Heart right ventricle (tissue), 16 donors: Measurements from ENCODE around the gene RUVBL2. TPM values are rescaled to one million over a fixed set of nuclear protein-coding genes. Genes with fewer than 3 reads are reported as not detected.

Experiments used
- ATAC-seq, 8 donors: fragments of 200-7000 bp; cut with Tn5 transposase; one replicate each; pipeline ENCODE4 v1.9.1; 2020; ENCODE audit warnings: mild to moderate bottlenecking in 8 of 8, moderate library complexity in 8 of 8, moderate number of reproducible peaks in 1 of 8
- DNase-seq, 2 donors: peaks; one replicate each; pipeline ENCODE4 v3.0.0-alpha.2; 2020
- H3K27ac ChIP-seq, 10 donors: fragments of 200-600 bp; sonication (generic) in 2 of 10; one replicate each; pipeline versions ENCODE4 v1.5.0 to v1.8.0; 2020 to 2022; ENCODE audit warnings: mild to moderate bottlenecking in 3 of 10
- H3K27me3 ChIP-seq, 7 donors: fragments of 200-600 bp; one replicate each; pipeline ENCODE4 v1.8.0; 2021 to 2022; ENCODE audit warnings: mild to moderate bottlenecking in 2 of 7
- H3K36me3 ChIP-seq, 9 donors: fragments of 200-600 bp; sonication (generic) in 1 of 9; one replicate each; pipeline versions ENCODE4 v1.5.0 to v1.8.0; 2020 to 2022; ENCODE audit warnings: mild to moderate bottlenecking in 2 of 9
- H3K4me1 ChIP-seq, 9 donors: fragments of 200-600 bp; sonication (generic) in 1 of 9; one replicate each; pipeline versions ENCODE4 v1.5.0 to v1.8.0; 2020 to 2022; ENCODE audit warnings: mild to moderate bottlenecking in 4 of 9
- H3K4me3 ChIP-seq, 10 donors: fragments of 200-600 bp; sonication (generic) in 2 of 10; one replicate each; pipeline versions ENCODE4 v1.5.0 to v1.8.0; 2020 to 2022; ENCODE audit warnings: mild to moderate bottlenecking in 7 of 10, moderate library complexity in 2 of 10
- H3K9me3 ChIP-seq, 11 donors: fragments of 200-600 bp in 10 of 11; sonication (generic) in 2 of 11; one replicate each; pipeline versions ENCODE4 v1.5.0 to v1.8.0; 2013 to 2022; ENCODE audit warnings: mild to moderate bottlenecking in 2 of 11, control low read depth in 1 of 11, moderate library complexity in 1 of 11
- CTCF ChIP-seq, 9 donors: fragments of 200-600 bp; sonication (generic) in 2 of 9; IDR thresholded peaks; one replicate each; pipeline versions ENCODE4 v1.5.0 to v1.8.0; 2021 to 2022; ENCODE audit warnings: antibody characterized with exemption in 9 of 9, mild to moderate bottlenecking in 5 of 9, moderate library complexity in 1 of 9
- WGBS, 2 donors: extraction: QIAGEN DNeasy Blood & Tissue Kit; methylation state at CpG; one replicate each; pipeline ENCODE4 v1.1.7; 2013; ENCODE audit warnings: inconsistent platforms in 1 of 2; 5-methylcytosine and 5-hydroxymethylcytosine counted together
- intact Hi-C, 10 donors: fragments of 100-400 bp; cut with DNase I; formaldehyde crosslinking; loops; one replicate each; pipeline versions ENCODE4 v1.11.1 to v1.14.2; 2022
- polyA plus RNA-seq, 2 donors: library from polyadenylated mRNA; stranded (reverse); fragments of 200-250 nt; gene quantifications; one replicate each; pipeline ENCODE4 v1.2.3, GENCODE V29; 2013
- total RNA-seq, 10 donors: library from RNA; stranded (reverse); fragmentation: NEBNext Ultra II Directional in 3 of 10; extraction: Animal tissue kit (Norgen Biotek cat#: 25700) in 3 of 10; gene quantifications; one replicate each; pipeline versions ENCODE4 v1.2.1 to v1.2.4, GENCODE V29; 2021 to 2023
- donor health status: Arrhythmogenic right ventricular cardiomyopathy.
- donor health status: ischemic (EF 13 %, LVEDD 7.1; RV severe dilation, severe dysfunction).
- donor health status: healthy with polysubstance abuse.
- donor health status: DM: no; HTN: yes; CAD: no.
- donor health status: DM: no; HTN: no; CAD: no.
- donor health status: ischemic (EF 25% LVEDD 6.9; RV normal size, moderate dysfunction).
- donor health status: ischemic (EF 25% LVEDD 5.7; RV mildly dilated, moderate dysfunction).
- donor health status: healthy.
- donor health status: DM: yes; HTN: yes; CAD: no.
- donor health status: Ischemic cardiomyopathy.
- donor health status: ischemic (EF 35%, LVEDD 5.7; RV mildly dilated, moderate dysfunction).
- donor health status: nonischemic (EF 11% LVEDD 7.7; RV severe dilation, severe dysfunction).
- donor health status: DM: yes; HTN: yes; CAD: no.
- donor health status: PGD.
- donor health status: ischemic (EF 29% LVEDD 5.4; RV normal size, mild dysfunction).
- donor health status: nonischemic (EF 23%, LVEDD 6.1; RV moderate dilation, normal function).

Gene RUVBL2
- total and polyA plus RNA-seq, 12 donors, result 40.1 to 108 (median 49.8) TPM

GRCh38 chr19:49010453-49010852 is 16.8 kb downstream of the RUVBL2 start:
- H3K36me3 ChIP-seq, result peaks cover 0 to 96% (median 35%) of the 10 kb centered on the region in 9 donors
- intact Hi-C loops, result no loop called here
- no peaks in the 10 kb centered on the region for H3K9me3 ChIP-seq
- no peaks in the 10 kb centered on the region for H3K4me1 ChIP-seq
- DNase-seq (no peak), ATAC-seq (no peak)
- 92 to 93% methylated on average over 18 of the region's 18 CpGs for WGBS, 2 donors
- no peaks in the 10 kb centered on the region for H3K27me3 ChIP-seq
- no peak overlapping the region for H3K4me3 ChIP-seq
- no peak for TF ChIP-seq CTCF (IDR thresholded peaks at IDR 0.05)
- H3K27ac ChIP-seq, result no peak overlapping the region

GRCh38 chr19:49011194-49011593 is 17.5 kb downstream of the RUVBL2 start:
- 91 to 93% methylated on average over 17 of the region's 17 CpGs for WGBS, 2 donors
- Histone ChIP-seq H3K36me3 (peaks cover 0 to 96% (median 35%) of the 10 kb centered on the region in 9 donors), H3K9me3 (no peaks in the 10 kb centered on the region), H3K27me3 (no peaks in the 10 kb centered on the region), H3K4me1 (no peaks in the 10 kb centered on the region), H3K27ac (no peak overlapping the region), H3K4me3 (no peak overlapping the region)
- TF ChIP-seq CTCF (IDR thresholded peaks at IDR 0.05), result no peak
- intact Hi-C loops, result no loop called here
- DNase-seq (no peak), ATAC-seq (no peak)

GRCh38 chr19:49014123-49014869 is 20.6 kb downstream of the RUVBL2 start:
- WGBS, 2 donors, result 92 to 95% methylated on average over 32 of the region's 32 CpGs
- H3K4me1 ChIP-seq, result peaks cover 0 to 23% (median 18%) of the 10 kb centered on the region in 9 donors
- no peak overlapping the region for H3K4me3 ChIP-seq
- ATAC-seq, result no peak
- peaks cover 0 to 67% (median 21%) of the 10 kb centered on the region in 9 donors for H3K36me3 ChIP-seq
- intact Hi-C loops, result no loop called here
- DNase-seq, result no peak
- peaks cover 0 to 20% (median 9%) of the 10 kb centered on the region in 7 donors for H3K27me3 ChIP-seq
- H3K9me3 ChIP-seq, result no peaks in the 10 kb centered on the region
- no peak for TF ChIP-seq CTCF (IDR thresholded peaks at IDR 0.05)
- no peak overlapping the region for H3K27ac ChIP-seq

DNA sequence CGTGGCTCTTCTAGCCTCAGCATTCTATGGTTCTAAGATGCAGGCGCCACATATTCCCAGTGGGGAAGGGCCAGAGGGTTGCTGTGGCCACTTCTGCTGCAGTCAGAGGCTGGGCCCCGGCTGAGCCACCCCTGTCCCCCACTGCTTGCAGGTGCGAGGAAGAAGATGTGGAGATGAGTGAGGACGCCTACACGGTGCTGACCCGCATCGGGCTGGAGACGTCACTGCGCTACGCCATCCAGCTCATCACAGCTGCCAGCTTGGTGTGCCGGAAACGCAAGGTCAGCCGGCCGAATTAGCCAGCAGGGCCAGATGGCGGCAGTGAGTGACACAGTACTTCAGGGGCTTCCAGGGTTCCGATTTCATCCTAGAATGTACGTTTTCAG is 21.2 kb downstream of the RUVBL2 start:
- intact Hi-C loops, result no loop called here

More for the DNA sequence above, 21.2 kb downstream of the RUVBL2 start:
- no peak for ATAC-seq
- no peak for TF ChIP-seq CTCF (IDR thresholded peaks at IDR 0.05)
- Histone ChIP-seq H3K4me1 (peaks cover 0 to 27% (median 23%) of the 10 kb centered on the region in 9 donors), H3K27me3 (peaks cover 0 to 26% (median 13%) of the 10 kb centered on the region in 7 donors), H3K36me3 (peaks cover 0 to 61% (median 16%) of the 10 kb centered on the region in 9 donors), H3K27ac (no peak overlapping the region), H3K4me3 (no peak overlapping the region), H3K9me3 (no peaks in the 10 kb centered on the region)
- DNase-seq, result no peak
- WGBS, 2 donors, result 91 to 96% methylated on average over 18 of the region's 18 CpGs
